Liver (tissue), 9 donors: ENCODE data around the gene SUCLG2. TPM values are rescaled to one million over a fixed set of nuclear protein-coding genes. Genes with fewer than 3 reads are reported as not detected.
A peak's percentile ranks its signal among the peaks of the same experiment; 100 is the strongest.

Experiments used
- DNase-seq: peaks from one replicate; pipeline ENCODE4 v3.0.0-alpha.2; 2017; ENCODE audit warnings: low spot score
- H3K27ac ChIP-seq, 2 donors: one replicate each; pipeline ENCODE4 v1.7.0; 2013; ENCODE audit warnings: inconsistent platforms in 2 of 2, low read length in 2 of 2, control low read depth in 1 of 2, low read depth in 1 of 2, mild to moderate bottlenecking in 1 of 2
- H3K27me3 ChIP-seq, 4 donors: one replicate each; pipeline versions ENCODE4 v1.6.1 to v1.7.0; 2013; ENCODE audit warnings: low read length in 3 of 4, inconsistent platforms in 1 of 4, mild to moderate bottlenecking in 1 of 4, moderate library complexity in 1 of 4; ENCODE audit not compliant: control insufficient read depth in 4 of 4, insufficient read depth in 4 of 4
- H3K36me3 ChIP-seq, 4 donors: one replicate each; pipeline versions ENCODE4 v1.6.1 to v1.7.0; 2013; ENCODE audit warnings: low read length in 3 of 4, mild to moderate bottlenecking in 3 of 4, low read depth in 1 of 4, moderate library complexity in 1 of 4; ENCODE audit not compliant: control insufficient read depth in 4 of 4, insufficient read depth in 3 of 4
- H3K4me1 ChIP-seq, 4 donors: one replicate each; pipeline versions ENCODE4 v1.6.1 to v1.7.0; 2013; ENCODE audit warnings: low read length in 3 of 4, mild to moderate bottlenecking in 3 of 4, moderate library complexity in 1 of 4; ENCODE audit not compliant: control insufficient read depth in 4 of 4, insufficient read depth in 4 of 4
- H3K4me3 ChIP-seq, 3 donors: one replicate each; pipeline versions ENCODE4 v1.6.1 to v1.7.0; 2013; ENCODE audit warnings: low read length in 3 of 3, control low read depth in 1 of 3, low read depth in 1 of 3, mild to moderate bottlenecking in 1 of 3
- H3K9ac ChIP-seq, 2 donors: one replicate each; pipeline ENCODE4 v1.7.0; 2013; ENCODE audit warnings: low read length in 2 of 2, mild to moderate bottlenecking in 2 of 2, moderate library complexity in 2 of 2, control low read depth in 1 of 2, low read depth in 1 of 2
- H3K9me3 ChIP-seq, 4 donors: one replicate each; pipeline versions ENCODE4 v1.6.1 to v1.7.0; 2013; ENCODE audit warnings: low read length in 3 of 4; ENCODE audit not compliant: control insufficient read depth in 4 of 4
- ATF3 ChIP-seq: IDR thresholded peaks from 2 replicates; pipeline ENCODE4 v1.6.1; 2016; ENCODE audit warnings: antibody characterized with exemption
- FOXA1 ChIP-seq: IDR thresholded peaks from 2 replicates; pipeline ENCODE4 v1.6.1; 2016; ENCODE audit warnings: antibody characterized with exemption
- FOXA2 ChIP-seq: IDR thresholded peaks from 2 replicates; pipeline ENCODE4 v1.6.1; 2016; ENCODE audit warnings: antibody characterized with exemption
- GABPA ChIP-seq, 2 donors: IDR thresholded peaks in 1 of 2; conservative IDR thresholded peaks in 1 of 2; 2 replicates each; pipeline ENCODE4 v1.6.1; 2016; ENCODE audit warnings: antibody characterized with exemption in 2 of 2, mild to moderate bottlenecking in 1 of 2, moderate library complexity in 1 of 2
- HNF4A ChIP-seq, 2 donors: conservative IDR thresholded peaks; 2 replicates each; pipeline ENCODE4 v1.6.1; 2016; ENCODE audit warnings: antibody characterized with exemption in 2 of 2, mild to moderate bottlenecking in 2 of 2
- HNF4G ChIP-seq: IDR thresholded peaks from 2 replicates; pipeline ENCODE4 v1.6.1; 2016; ENCODE audit warnings: antibody characterized with exemption
- JUND ChIP-seq, 2 donors: IDR thresholded peaks; 2 replicates each; pipeline ENCODE4 v1.6.1; 2016; ENCODE audit warnings: antibody characterized with exemption in 2 of 2
- MAX ChIP-seq: IDR thresholded peaks from 2 replicates; pipeline ENCODE4 v1.6.1; 2016; ENCODE audit warnings: antibody characterized with exemption
- NR2F2 ChIP-seq: IDR thresholded peaks from 2 replicates; pipeline ENCODE4 v1.6.1; 2016; ENCODE audit warnings: antibody characterized with exemption
- RAD21 ChIP-seq, 2 donors: IDR thresholded peaks; 2 replicates each; pipeline ENCODE4 v1.6.1; 2016; ENCODE audit warnings: antibody characterized with exemption in 2 of 2, mild to moderate bottlenecking in 2 of 2
- REST ChIP-seq: IDR thresholded peaks from 2 replicates; pipeline ENCODE4 v1.6.1; 2016; ENCODE audit warnings: antibody characterized with exemption, mild to moderate bottlenecking
- RXRA ChIP-seq, 2 donors: IDR thresholded peaks; 2 replicates each; pipeline ENCODE4 v1.6.1; 2017 to 2018; ENCODE audit warnings: antibody characterized with exemption in 2 of 2, mild to moderate bottlenecking in 1 of 2
- SP1 ChIP-seq: IDR thresholded peaks from 2 replicates; pipeline ENCODE4 v1.6.1; 2018; ENCODE audit warnings: antibody characterized with exemption, mild to moderate bottlenecking
- TAF1 ChIP-seq: conservative IDR thresholded peaks from 2 replicates; pipeline ENCODE4 v1.6.1; 2016; ENCODE audit warnings: antibody characterized with exemption, mild to moderate bottlenecking
- YY1 ChIP-seq: IDR thresholded peaks from 2 replicates; pipeline ENCODE4 v1.6.1; 2016; ENCODE audit warnings: antibody characterized with exemption, mild to moderate bottlenecking
- ZBTB33 ChIP-seq: IDR thresholded peaks from 2 replicates; pipeline ENCODE4 v1.6.1; 2016; ENCODE audit warnings: antibody characterized with exemption
- WGBS: extraction: QIAGEN DNeasy Blood & Tissue Kit; methylation state at CpG from one replicate; pipeline ENCODE4 v1.1.7; 2013; 5-methylcytosine and 5-hydroxymethylcytosine counted together
- polyA plus RNA-seq, 2 donors: library from polyadenylated mRNA; stranded (reverse) in 1 of 2; unstranded in 1 of 2; fragments of 200-250 nt in 1 of 2; fragments of >200 nt in 1 of 2; fragmentation: Nextera tagmentation in 1 of 2; extraction: Ambion mirVana in 1 of 2; gene quantifications; one replicate each; pipeline versions ENCODE4 v1.2.1 to v1.2.3, GENCODE V29; 2013 to 2015
- total RNA-seq, 2 donors: library from RNA; depleted of rRNA; stranded (reverse); fragments of >200 nt; gene quantifications; one replicate each; pipeline ENCODE4 v1.2.3, GENCODE V29; 2014
- donor health status: healthy.
- donor health status: healthy.
- donor health status: healthy.
- donor health status: healthy.
- donor health status: healthy.

Gene SUCLG2
- total and polyA plus RNA-seq, 4 donors: 45.3 to 114 (median 92.8) TPM

- Histone ChIP-seq H3K9ac (peak overlapping the region in 1 of 2 donors; percentile 40), H3K4me3 (no peak overlapping the region), H3K36me3 (no peaks in the 10 kb centered on the region), H3K27me3 (no peaks in the 10 kb centered on the region), H3K27ac (peak overlapping the region in 1 of 2 donors; percentile 100), H3K4me1 (peaks cover 4 to 35% (median 15%) of the 10 kb centered on the region in 4 donors), H3K9me3 (no peaks in the 10 kb centered on the region)
- TF ChIP-seq YY1: no peak
- TF ChIP-seq RXRA (IDR thresholded peaks at IDR 0.05): no peak
- TF ChIP-seq HNF4G: no peak
- peak; percentile 44 for TF ChIP-seq SP1
- DNase-seq: no peak
- WGBS: 83% methylated on average over 24 of the region's 24 CpGs
Measured at GRCh38 chr3:67655364-67656121, 1.1 kb upstream of the SUCLG2 start.

- H3K9ac ChIP-seq: peak overlapping the region; percentile 40 to 84
- no peaks in the 10 kb centered on the region for H3K27me3 ChIP-seq
- no peaks in the 10 kb centered on the region for H3K36me3 ChIP-seq
- peak; percentile 12 for TF ChIP-seq TAF1
- TF ChIP-seq RAD21 (IDR thresholded peaks at IDR 0.05): peak in 1 of 2 donors; percentile 4
- no peak for TF ChIP-seq MAX
- TF ChIP-seq ZBTB33: no peak
- peak in 1 of 2 donors; percentile 4 for TF ChIP-seq RXRA (IDR thresholded peaks at IDR 0.05)
- no peak for TF ChIP-seq FOXA1
- no peak for TF ChIP-seq SP1
- WGBS: 6% methylated on average over 11 of the region's 11 CpGs
- peak overlapping the region; percentile 68 to 97 (median 80) for H3K4me3 ChIP-seq
- peak overlapping the region; percentile 99 to 100 for H3K27ac ChIP-seq
- H3K4me1 ChIP-seq: peaks cover 6 to 43% (median 21%) of the 10 kb centered on the region in 4 donors
- DNase-seq: no peak
- no peaks in the 10 kb centered on the region for H3K9me3 ChIP-seq
Measured at GRCh38 chr3:67654844-67655177, 399 bp upstream of the SUCLG2 start.

GRCh38 chr3:67653425-67654098, 850 bp downstream of the SUCLG2 start:
- H3K27ac ChIP-seq: peak overlapping the region; percentile 99 to 100
- no peaks in the 10 kb centered on the region for H3K27me3 ChIP-seq
- H3K9me3 ChIP-seq: no peaks in the 10 kb centered on the region
- H3K36me3 ChIP-seq: no peaks in the 10 kb centered on the region
- peaks cover 12 to 55% (median 33%) of the 10 kb centered on the region in 4 donors for H3K4me1 ChIP-seq
- WGBS: 8% methylated on average over 8 of the region's 8 CpGs
- peak overlapping the region; percentile 66 to 80 for H3K9ac ChIP-seq
- H3K4me3 ChIP-seq: peak overlapping the region; percentile 80 to 97 (median 96)
- no peak for DNase-seq
- no peak for TF ChIP-seq SP1
- peak in 1 of 2 donors; percentile 27 for TF ChIP-seq RAD21 (IDR thresholded peaks at IDR 0.05)
- TF ChIP-seq NR2F2: no peak
- no peak for TF ChIP-seq MAX
- no peak for TF ChIP-seq FOXA2
- no peak for TF ChIP-seq ATF3
- TF ChIP-seq JUND (IDR thresholded peaks at IDR 0.05): no peak
- TF ChIP-seq RXRA (IDR thresholded peaks at IDR 0.05): peak; percentile 42 to 51
- TF ChIP-seq ZBTB33: no peak
- no peak for TF ChIP-seq GABPA (IDR thresholded peaks at IDR 0.05 in 1 of 2, conservative IDR thresholded peaks at IDR 0.05 in 1 of 2)
- TF ChIP-seq REST: peak; percentile 21
- TF ChIP-seq FOXA1: no peak
- peak; percentile 22 to 26 for TF ChIP-seq HNF4A (conservative IDR thresholded peaks at IDR 0.05)
- no peak for TF ChIP-seq HNF4G
- TF ChIP-seq YY1: peak; percentile 63
